NAMALWA (cell line): Measurements from ENCODE around the gene C4orf50.
A peak's percentile ranks its signal among the peaks of the same experiment; 100 is the strongest.

ENCODE experiments used
- DNase-seq: peaks from one replicate; pipeline ENCODE4 v3.0.0-alpha.2; 2015; ENCODE audit warnings: low spot score

C4orf50 gene

GRCh38 chr4:6018331-6018730 lies at the start of gene C4orf50:
Gene C4orf50 (minus strand): TSS chr4:6018431.
- no peak for DNase-seq

DNA sequence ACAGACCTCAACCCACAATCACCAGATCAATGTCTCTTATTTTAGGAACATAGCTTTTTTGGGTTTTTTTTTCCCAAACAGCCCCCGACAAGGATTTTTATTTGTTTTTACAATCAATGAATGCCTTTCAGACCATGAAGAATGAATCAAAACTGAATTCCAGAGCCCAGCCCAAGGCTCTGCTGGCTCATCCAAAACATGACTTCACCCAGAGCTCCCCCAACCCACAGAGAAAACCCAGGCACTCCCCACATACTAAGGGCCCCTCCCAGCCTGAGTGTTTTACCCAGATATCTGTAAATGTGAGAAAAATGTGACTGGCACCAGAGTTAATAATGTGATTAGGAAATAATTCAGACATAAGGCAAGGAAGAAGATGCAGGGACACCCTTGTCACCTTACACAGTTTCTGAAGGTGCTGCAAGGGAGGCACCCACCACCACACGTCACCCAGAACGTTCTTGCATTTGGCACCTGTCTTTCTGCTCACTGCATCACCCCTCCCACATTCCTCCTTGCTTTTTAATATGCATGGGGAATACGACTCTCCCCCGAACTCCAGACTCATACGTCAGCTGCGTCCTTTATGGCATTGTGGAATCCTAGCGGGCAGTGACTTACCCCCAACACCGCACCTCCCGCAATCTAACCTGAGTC lies 47.8 kb upstream of the C4orf50 start:
- DNase-seq: no peak

- no peak for DNase-seq
Measured at GRCh38 chr4:6065166-6065565, 46.9 kb upstream of the C4orf50 start.

DNA sequence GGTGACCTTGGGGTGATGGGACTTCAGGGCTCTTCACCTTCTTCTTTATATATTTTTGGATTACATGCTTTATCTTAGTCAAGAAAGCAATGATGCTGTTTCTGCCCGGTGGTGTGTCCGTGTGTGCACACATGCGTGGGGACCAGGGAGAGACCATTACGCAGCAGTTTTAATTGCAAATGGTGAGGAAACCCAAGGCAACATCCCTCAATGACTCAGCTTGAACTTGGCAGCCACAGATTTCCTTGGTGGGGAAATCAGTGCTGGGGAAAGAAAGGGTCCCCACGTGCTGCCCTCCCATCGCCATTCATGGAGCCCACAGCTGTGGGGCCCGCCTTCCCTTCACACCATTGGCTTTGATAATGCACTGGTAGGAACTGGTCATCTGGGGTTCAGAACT lies 46.2 kb upstream of the C4orf50 start:
- no peak for DNase-seq

- DNase-seq: no peak
Measured at GRCh38 chr4:6063684-6064083, 45.5 kb upstream of the C4orf50 start.

GRCh38 chr4:6062133-6062532 lies 43.9 kb upstream of the C4orf50 start:
- no peak for DNase-seq

GRCh38 chr4:6059375-6059805 lies 41.2 kb upstream of the C4orf50 start:
- no peak for DNase-seq

DNA sequence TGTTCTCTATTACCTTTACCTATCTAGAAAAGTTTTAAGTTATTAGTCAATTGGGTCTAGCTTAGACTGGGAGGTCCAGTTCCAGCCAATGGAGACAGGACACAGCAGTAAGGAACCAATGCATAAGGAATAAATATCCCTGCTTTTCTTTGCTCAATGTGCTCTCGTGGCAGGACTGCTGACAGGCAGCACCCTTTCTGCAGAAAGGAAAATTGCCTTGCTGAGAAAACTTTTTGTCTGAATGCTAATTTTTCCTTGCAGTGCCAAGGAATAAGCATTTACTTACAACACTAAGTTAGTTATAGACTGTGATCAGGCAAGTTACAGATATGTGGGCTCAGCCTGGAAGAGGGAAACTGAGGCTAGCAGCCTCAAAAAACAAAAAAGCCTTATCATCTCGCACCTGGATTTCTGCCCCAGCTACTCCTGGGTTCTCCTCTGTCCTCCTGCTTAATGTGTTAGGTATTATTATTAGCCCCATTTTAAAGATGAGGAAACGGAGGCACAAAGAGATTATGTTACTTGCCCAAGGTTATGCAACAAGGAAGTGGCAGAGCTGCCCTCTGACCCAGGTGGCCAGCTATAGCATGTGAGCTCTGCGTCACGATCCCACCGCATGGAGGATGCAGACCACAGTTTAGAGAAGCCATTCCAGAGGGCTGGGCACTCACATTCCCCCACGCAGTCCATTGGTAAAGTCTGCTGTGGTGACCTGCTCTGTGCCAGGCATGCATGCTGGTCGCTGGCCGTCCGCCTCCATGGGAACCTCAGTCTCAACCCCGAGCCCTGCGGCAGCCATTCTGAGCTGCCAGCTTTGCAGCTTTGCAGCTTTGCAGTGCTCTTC lies 40.5 kb upstream of the C4orf50 start:
- no peak for DNase-seq

DNA sequence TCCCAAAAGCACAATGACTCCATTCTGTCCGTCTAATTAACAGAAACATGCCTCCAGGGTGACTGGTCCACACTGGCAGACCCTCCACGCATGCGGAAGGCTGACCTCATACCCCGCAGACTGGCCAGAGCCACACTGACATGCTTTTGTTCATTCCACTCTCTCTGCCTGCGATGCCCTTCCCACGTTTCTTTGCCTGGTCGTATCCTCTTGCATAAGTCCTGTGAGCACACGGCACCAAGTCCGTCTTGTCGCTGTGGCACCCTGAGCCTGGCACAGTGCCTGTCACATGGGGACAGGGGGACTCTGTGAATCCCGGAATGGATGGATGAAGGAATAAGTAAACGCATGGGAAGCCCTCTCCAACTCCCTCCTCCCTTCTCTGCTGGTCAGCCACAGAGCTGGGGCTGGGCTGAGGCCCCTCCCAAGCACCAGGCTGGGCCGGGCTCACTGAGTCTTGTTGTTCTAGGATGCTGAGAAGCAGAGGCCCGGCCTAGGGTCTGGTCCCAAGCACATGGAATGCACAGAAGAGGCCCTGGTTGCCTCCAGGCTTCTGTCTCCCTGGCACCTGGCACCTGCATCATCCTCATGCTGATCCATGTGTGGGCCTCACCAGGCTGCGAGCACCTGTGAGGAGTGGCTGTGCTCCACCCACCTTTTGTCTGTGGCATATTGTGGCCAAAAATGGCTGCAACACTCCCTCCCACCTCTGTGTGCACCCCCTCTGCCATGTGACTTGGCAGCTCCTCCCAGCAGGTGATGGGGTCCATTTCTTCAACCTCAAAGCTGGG lies 38.9 kb upstream of the C4orf50 start:
- DNase-seq: no peak

DNA sequence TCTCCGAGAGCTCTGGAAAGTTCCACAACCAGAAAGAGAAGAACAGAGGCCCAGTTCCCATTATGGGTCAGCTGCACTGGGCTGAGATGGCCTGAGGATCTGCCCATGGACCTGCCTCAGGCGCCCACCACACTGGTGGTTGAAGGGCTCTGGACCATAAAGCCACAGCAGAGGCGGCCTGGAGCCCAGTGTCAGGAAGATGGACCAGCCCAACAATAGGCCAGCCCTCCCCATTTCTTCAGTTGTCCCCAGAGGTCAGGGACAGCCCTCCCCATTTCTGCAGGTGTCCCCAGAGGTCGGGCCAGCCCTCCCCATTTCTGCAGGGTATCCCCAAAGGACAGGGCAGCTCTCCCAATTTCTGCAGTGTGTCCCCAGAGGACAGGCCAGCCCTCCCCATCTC lies 37.2 kb upstream of the C4orf50 start:
- no peak for DNase-seq

GRCh38 chr4:6055030-6055429 lies 36.8 kb upstream of the C4orf50 start:
- DNase-seq: no peak

- no peak for DNase-seq
Measured at GRCh38 chr4:6054162-6054922, 36.1 kb upstream of the C4orf50 start.

DNA sequence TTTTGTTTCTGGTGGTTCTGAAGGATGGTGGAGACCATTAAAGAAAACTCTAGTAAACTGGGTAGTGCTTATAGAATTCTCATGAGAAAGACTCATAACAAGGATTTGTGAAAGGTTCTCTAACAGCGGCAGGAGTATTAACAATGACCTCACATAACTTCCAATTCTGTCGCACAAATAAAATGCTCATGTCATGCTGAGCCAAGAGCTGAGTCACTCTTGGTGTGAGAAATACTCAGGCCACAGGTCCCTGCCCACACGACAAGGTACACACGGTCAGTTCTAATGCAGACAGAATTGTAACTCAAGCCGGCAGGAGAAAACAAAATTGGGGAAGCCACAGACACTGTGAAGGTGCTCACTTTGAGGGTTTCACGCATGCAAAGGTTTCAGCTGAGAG lies 34.4 kb upstream of the C4orf50 start:
- no peak for DNase-seq

- no peak for DNase-seq
Measured at GRCh38 chr4:6050551-6050950, 32.3 kb upstream of the C4orf50 start.

- DNase-seq: no peak
Measured at GRCh38 chr4:6049985-6050384, 31.8 kb upstream of the C4orf50 start.

DNA sequence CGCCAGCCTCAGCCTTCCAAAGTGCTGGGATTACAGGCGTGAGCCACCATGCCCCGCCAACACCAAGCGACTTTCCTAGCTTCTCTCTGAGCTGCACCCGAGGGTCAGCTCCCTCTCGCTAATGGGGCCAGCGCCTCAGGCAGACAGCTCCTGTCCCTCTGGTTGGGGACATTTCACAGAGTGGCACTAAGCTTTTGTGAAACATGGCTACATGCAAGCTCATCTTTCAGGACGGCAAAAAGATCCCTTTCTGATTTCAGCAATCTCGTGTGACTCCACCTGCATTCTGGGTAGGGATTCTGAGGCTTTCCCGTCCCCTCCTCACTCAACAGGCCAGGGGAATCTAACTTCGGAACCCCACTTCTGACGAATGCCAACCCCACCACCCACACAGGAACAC lies 31.0 kb upstream of the C4orf50 start:
- DNase-seq: no peak

- DNase-seq: no peak
Measured at GRCh38 chr4:6048537-6048936, 30.3 kb upstream of the C4orf50 start.

- no peak for DNase-seq
Measured at GRCh38 chr4:6047130-6047673, 29.0 kb upstream of the C4orf50 start.

- DNase-seq: no peak
Measured at GRCh38 chr4:6046526-6047129, 28.4 kb upstream of the C4orf50 start.

DNA sequence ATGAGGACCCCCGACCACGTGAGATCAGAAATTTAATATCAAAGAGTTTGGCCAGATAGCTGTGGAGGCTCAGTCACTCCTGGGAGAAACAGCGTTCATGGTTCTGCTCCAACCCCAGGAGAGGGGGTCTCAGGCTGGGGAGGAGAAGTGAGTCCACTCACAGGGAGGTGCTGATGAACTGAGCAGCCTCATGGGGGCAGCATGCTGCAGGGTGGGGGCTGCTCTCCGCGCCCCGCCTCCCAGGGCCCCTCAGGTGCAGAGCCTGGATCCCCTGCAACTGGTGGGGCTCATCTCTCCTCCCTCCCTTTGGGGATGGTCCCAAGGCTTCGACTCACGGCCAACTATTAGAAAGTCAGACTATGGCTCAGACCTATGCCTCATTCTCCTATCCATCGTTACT lies 26.6 kb upstream of the C4orf50 start:
- peak; percentile 15 for DNase-seq

DNA sequence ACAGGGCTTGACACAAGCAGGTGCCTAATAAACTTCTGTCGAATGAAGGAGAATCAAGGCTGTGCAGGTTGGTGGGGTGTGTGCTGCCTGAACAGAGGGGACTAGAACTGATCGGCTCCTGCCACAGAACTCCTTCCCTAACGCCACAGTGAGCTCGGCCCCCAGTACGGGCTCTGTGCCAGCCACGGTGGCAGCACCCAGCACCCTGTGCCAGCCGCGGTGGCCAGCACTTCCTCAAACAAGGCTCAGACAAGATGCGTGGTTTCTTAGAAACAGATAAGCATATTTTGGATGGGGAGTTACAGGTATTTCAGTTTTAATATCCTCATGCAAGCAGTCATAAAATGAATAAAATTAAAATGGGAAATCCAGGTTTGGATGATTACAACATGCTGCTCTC lies 26.0 kb upstream of the C4orf50 start:
- no peak for DNase-seq
